GM23338 (cell line): ENCODE results near the gene MAPKBP1. TPM values are rescaled to one million over a fixed set of nuclear protein-coding genes. Genes with fewer than 3 reads are reported as not detected.

Experiments
- ATAC-seq: fragments of 200-7000 bp; cut with Tn5 transposase; 3 replicates; pipeline ENCODE4 v1.9.1; 2020
- DNase-seq: peaks from one replicate; pipeline ENCODE4 v3.0.0-alpha.2; 2015; ENCODE audit warnings: low spot score
- H2AFZ ChIP-seq: fragments of 200-600 bp; sonication (generic); 2 replicates; pipeline ENCODE4 v1.8.0; 2016; ENCODE audit warnings: antibody characterized with exemption, mild to moderate bottlenecking, moderate library complexity
- H3F3A ChIP-seq: fragments of 200-600 bp; sonication (generic); replicated peaks from 2 replicates; pipeline ENCODE4 v1.8.0; 2017; ENCODE audit warnings: antibody characterized with exemption, mixed run types, low read depth
- H3K27ac ChIP-seq: fragments of 200-600 bp; sonication (generic); 2 replicates; pipeline ENCODE4 v1.6.1; 2016; ENCODE audit warnings: low read depth
- H3K27me3 ChIP-seq: fragments of 200-600 bp; sonication (generic); 2 replicates; pipeline ENCODE4 v1.8.0; 2016; ENCODE audit warnings: mild to moderate bottlenecking, mixed run types, moderate library complexity; ENCODE audit not compliant: insufficient read depth
- H3K36me3 ChIP-seq: fragments of 200-600 bp; sonication (generic); 2 replicates; pipeline ENCODE4 v1.8.0; 2016; ENCODE audit warnings: mild to moderate bottlenecking; ENCODE audit not compliant: insufficient read depth
- H3K4me1 ChIP-seq: fragments of 200-600 bp; sonication (generic); 2 replicates; pipeline ENCODE4 v1.8.0; 2016; ENCODE audit warnings: mild to moderate bottlenecking, moderate library complexity; ENCODE audit not compliant: insufficient read depth
- H3K4me2 ChIP-seq: fragments of 200-600 bp; sonication (generic); 2 replicates; pipeline ENCODE4 v1.7.1; 2017; ENCODE audit warnings: mixed run types
- H3K4me3 ChIP-seq: fragments of 200-600 bp; sonication (generic); 2 replicates; pipeline ENCODE4 v1.6.1; 2016; ENCODE audit warnings: mixed run types
- H3K79me2 ChIP-seq: fragments of 200-600 bp; sonication (generic); replicated peaks from 2 replicates; pipeline ENCODE4 v1.8.0; 2017; ENCODE audit warnings: mild to moderate bottlenecking; ENCODE audit not compliant: insufficient read depth
- H3K9me2 ChIP-seq: fragments of 200-600 bp; sonication (generic); 2 replicates; pipeline ENCODE4 v1.8.0; 2017; ENCODE audit not compliant: insufficient read depth
- H4K20me1 ChIP-seq: fragments of 200-600 bp; sonication (generic); replicated peaks from 2 replicates; pipeline ENCODE4 v1.8.0; 2017; ENCODE audit warnings: mild to moderate bottlenecking; ENCODE audit not compliant: insufficient read depth
- H3K27ac Mint-ChIP-seq: 2 replicates; pipeline ENCODE4 v1.8.0; 2020; ENCODE audit warnings: inconsistent platforms, mild to moderate bottlenecking, moderate library complexity, mixed read lengths
- H3K27me3 Mint-ChIP-seq: 3 replicates; pipeline ENCODE4 v1.8.0; 2022; ENCODE audit warnings: low read depth, mild to moderate bottlenecking, moderate library complexity, mixed read lengths, inconsistent platforms; ENCODE audit not compliant: insufficient read depth, poor library complexity
- H3K36me3 Mint-ChIP-seq: 3 replicates; pipeline ENCODE4 v1.8.0; 2021; ENCODE audit warnings: low read depth, mild to moderate bottlenecking, inconsistent platforms, moderate library complexity, mixed read lengths
- H3K4me1 Mint-ChIP-seq: 3 replicates; pipeline ENCODE4 v1.8.0; 2020; ENCODE audit warnings: mild to moderate bottlenecking, inconsistent platforms, mixed read lengths
- H3K4me3 Mint-ChIP-seq: 3 replicates; pipeline ENCODE4 v1.8.0; 2021; ENCODE audit warnings: moderate library complexity, mild to moderate bottlenecking, inconsistent platforms, mixed read lengths
- H3K9me3 Mint-ChIP-seq: 3 replicates; pipeline ENCODE4 v1.8.0; 2020; ENCODE audit warnings: moderate library complexity, mild to moderate bottlenecking, inconsistent platforms, mixed read lengths
- CREB1 ChIP-seq: fragments of 250-450 bp; sonication (Bioruptor Pico); IDR thresholded peaks from 2 replicates; pipeline ENCODE4 v1.5.0; 2020; ENCODE audit warnings: low read depth, mild to moderate bottlenecking, moderate library complexity
- CTCF ChIP-seq, 2 experiments: fragments of 200-600 bp in 1 of 2; sonication (generic) in 1 of 2; conservative IDR thresholded peaks; 2 replicates each; pipeline versions ENCODE4 v1.5.1 to v1.6.1; 2016 to 2017; ENCODE audit warnings: antibody characterized with exemption in 2 of 2, low read depth in 2 of 2, mild to moderate bottlenecking in 2 of 2, moderate library complexity in 1 of 2
- EZH2 ChIP-seq: fragments of 200-600 bp; sonication (generic); IDR thresholded peaks from one replicate; pipeline ENCODE4 v1.8.0; 2017; ENCODE audit warnings: antibody characterized with exemption, mild to moderate bottlenecking, low read depth; ENCODE audit not compliant: unreplicated experiment
- EZH2phosphoT487 ChIP-seq: fragments of 200-600 bp; sonication (generic); IDR thresholded peaks from one replicate; pipeline ENCODE4 v1.8.1; 2018; ENCODE audit warnings: antibody characterized with exemption; ENCODE audit not compliant: unreplicated experiment
- JUNB ChIP-seq: IDR thresholded peaks from one replicate; pipeline ENCODE4 v1.6.1; 2016; ENCODE audit warnings: antibody characterized with exemption; ENCODE audit not compliant: unreplicated experiment
- NANOG ChIP-seq: IDR thresholded peaks from 2 replicates; pipeline ENCODE4 v1.6.1; 2016; ENCODE audit warnings: antibody characterized with exemption, borderline replicate concordance
- ZNF331 ChIP-seq: fragments of 250-450 bp; sonication (Bioruptor Pico); IDR thresholded peaks from 2 replicates; pipeline ENCODE4 v1.5.0; 2020; ENCODE audit warnings: low read depth, mild to moderate bottlenecking, moderate library complexity
- ZNF462 ChIP-seq: fragments of 250-450 bp; sonication (Bioruptor Pico); IDR thresholded peaks from 2 replicates; pipeline ENCODE4 v1.5.0; 2020; ENCODE audit warnings: mild to moderate bottlenecking, moderate library complexity
- polyA plus RNA-seq: library from polyadenylated mRNA; unstranded; fragments of >200 nt; fragmentation: Nextera tagmentation; extraction: Ambion mirVana; gene quantifications from 2 replicates; pipeline ENCODE4 v1.2.1, GENCODE V29; 2016
- total RNA-seq: library from RNA; depleted of rRNA; stranded (reverse); fragments of >200 nt; shearing (Covaris generic); gene quantifications from 2 replicates; pipeline ENCODE4 v1.2.3, GENCODE V29; 2014

Gene MAPKBP1
- total and polyA plus RNA-seq, 2 experiments from 2014 or later, result 1.9 to 8.9 TPM

DNA sequence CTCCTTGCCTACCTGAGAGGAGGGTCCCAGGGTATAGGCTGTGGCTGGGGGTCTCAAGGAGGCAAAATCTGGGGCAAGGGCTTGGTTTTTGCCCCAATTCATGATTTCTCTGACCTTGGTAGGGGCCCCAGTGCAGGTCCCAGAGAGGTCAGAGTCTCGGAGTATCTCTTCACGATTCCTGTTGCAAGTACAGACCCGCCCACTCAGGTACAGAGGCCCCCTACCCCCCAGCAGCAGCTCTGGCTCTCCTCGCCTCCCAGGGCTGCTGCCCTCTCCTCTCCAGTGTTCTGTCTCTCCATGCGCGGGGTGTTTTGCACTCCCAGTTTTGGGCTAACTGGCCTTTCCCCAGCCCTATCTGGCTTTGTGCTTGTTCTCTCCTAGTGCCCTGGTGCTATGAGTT is 48.2 kb downstream of the MAPKBP1 start (continued):
- TF ChIP-seq ZNF462 (CRISPR knock-in tag) (no peak), CREB1 (CRISPR knock-in tag) (no peak), EZH2phosphoT487 (no peak), ZNF331 (no peak), JUNB (no peak), EZH2 (no peak)

DNA sequence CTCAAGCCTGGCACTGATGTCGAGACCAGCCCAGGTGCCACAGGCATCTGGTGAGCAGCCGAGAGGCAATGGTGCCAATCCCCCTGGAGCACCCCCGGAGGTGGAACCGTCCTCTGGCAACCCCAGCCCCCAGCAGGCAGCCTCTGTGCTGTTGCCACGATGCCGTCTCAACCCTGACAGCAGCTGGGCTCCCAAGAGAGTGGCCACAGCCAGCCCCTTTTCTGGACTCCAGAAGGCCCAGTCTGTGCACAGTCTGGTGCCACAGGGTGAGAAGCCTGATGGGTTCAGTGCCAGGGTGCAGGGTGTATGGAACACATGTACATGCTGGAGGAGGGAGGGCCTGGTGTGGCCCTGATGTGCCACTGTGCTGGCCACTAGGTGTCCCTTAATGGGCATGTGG is 48.7 kb downstream of the MAPKBP1 start:
- H3K4me3 Mint-ChIP-seq, result no peak overlapping the region
- Histone ChIP-seq H3K36me3 (no peaks in the 10 kb centered on the region; the same call in 1 of the 2 replicates), H3K4me3 (no peak overlapping the region), H3K27me3 (no peaks in the 10 kb centered on the region), H2AFZ (no peak overlapping the region), H3K4me1 (no peaks in the 10 kb centered on the region), H3K79me2 (no peaks in the 10 kb centered on the region), H3F3A (no peaks in the 10 kb centered on the region), H4K20me1 (no peaks in the 10 kb centered on the region), H3K27ac (no peak overlapping the region), H3K4me2 (no peak overlapping the region), H3K9me2 (no peaks in the 10 kb centered on the region)
- no peak overlapping the region for H3K27ac Mint-ChIP-seq
- TF ChIP-seq EZH2 (no peak), CTCF (conservative IDR thresholded peaks at IDR 0.05; ENCODE audit: low read depth in 2 of 2) (0 out of 4 replicates have a peak, but pooled peaks of 1 of the 2 experiments have one; percentile 10), NANOG (no peak)
- H3K4me1 Mint-ChIP-seq, result peaks cover 2% of the 10 kb centered on the region; the same call in 2 of the 3 replicates
- no peaks in the 10 kb centered on the region; the same call in 2 of the 3 replicates for H3K36me3 Mint-ChIP-seq
- ATAC-seq, result no peak
- H3K27me3 Mint-ChIP-seq, result peaks cover 6% of the 10 kb centered on the region
- no peak for DNase-seq
- no peaks in the 10 kb centered on the region for H3K9me3 Mint-ChIP-seq
